Measurements from ENCODE around the gene CNOT3.

Gene CNOT3

DNA sequence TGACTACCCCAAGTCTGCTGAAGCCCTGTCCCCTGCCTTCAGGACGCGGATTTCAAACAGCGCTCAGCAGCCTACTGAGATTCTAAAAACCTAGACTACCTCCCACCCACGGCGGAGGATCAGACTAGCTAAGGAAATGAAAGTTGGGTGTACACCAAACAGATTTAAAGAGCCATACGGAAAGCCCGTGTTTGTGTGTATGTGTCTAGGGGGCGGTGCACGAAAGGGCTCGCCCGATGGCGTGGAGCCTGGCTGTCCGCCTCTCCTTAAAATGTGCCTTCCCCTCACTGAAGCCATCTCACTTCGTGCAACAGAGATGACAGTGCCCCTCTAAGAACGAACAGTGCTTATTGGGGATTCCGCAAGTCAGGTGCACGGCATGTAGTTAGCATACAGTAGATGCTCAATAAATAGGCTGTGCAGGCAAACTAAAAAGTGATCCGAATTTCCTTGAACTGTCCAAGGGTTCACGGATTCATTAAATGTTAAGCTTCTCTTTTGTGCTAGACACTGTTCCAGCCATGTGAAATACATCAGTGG is 21.3 kb downstream of the CNOT3 start (continued):
- no peak for TF ChIP-seq ZNF274 (IDR thresholded peaks at IDR 0.05; ENCODE audit: low read length)
- TF ChIP-seq ZNF274 (tag by site-specific recombination; IDR thresholded peaks at IDR 0.05; ENCODE audit: borderline replicate concordance), result no peak
- no peak for TF ChIP-seq ZNF202 (tag by site-specific recombination; IDR thresholded peaks at IDR 0.05; ENCODE audit: borderline replicate concordance)
- TF ChIP-seq ZNF785 (tag by site-specific recombination; IDR thresholded peaks at IDR 0.05), result no peak
- no peak for TF ChIP-seq YY1 (tag by site-specific recombination; IDR thresholded peaks at IDR 0.05)
- TF ChIP-seq, protein P1, sequence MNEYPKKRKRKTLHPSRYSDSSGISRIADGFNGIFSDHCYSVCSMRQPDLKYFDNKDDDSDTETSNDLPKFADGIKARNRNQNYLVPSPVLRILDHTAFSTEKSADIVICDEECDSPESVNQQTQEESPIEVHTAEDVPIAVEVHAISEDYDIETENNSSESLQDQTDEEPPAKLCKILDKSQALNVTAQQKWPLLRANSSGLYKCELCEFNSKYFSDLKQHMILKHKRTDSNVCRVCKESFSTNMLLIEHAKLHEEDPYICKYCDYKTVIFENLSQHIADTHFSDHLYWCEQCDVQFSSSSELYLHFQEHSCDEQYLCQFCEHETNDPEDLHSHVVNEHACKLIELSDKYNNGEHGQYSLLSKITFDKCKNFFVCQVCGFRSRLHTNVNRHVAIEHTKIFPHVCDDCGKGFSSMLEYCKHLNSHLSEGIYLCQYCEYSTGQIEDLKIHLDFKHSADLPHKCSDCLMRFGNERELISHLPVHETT (tag by site-specific recombination; IDR thresholded peaks at IDR 0.05), result no peak
- peak; percentile 86 for TF ChIP-seq ZNF335 (tag by site-specific recombination; conservative IDR thresholded peaks at IDR 0.05)
- TF ChIP-seq, protein P2, sequence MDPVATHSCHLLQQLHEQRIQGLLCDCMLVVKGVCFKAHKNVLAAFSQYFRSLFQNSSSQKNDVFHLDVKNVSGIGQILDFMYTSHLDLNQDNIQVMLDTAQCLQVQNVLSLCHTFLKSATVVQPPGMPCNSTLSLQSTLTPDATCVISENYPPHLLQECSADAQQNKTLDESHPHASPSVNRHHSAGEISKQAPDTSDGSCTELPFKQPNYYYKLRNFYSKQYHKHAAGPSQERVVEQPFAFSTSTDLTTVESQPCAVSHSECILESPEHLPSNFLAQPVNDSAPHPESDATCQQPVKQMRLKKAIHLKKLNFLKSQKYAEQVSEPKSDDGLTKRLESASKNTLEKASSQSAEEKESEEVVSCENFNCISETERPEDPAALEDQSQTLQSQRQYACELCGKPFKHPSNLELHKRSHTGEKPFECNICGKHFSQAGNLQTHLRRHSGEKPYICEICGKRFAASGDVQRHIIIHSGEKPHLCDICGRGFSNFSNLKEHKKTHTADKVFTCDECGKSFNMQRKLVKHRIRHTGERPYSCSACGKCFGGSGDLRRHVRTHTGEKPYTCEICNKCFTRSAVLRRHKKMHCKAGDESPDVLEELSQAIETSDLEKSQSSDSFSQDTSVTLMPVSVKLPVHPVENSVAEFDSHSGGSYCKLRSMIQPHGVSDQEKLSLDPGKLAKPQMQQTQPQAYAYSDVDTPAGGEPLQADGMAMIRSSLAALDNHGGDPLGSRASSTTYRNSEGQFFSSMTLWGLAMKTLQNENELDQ (tag by site-specific recombination; IDR thresholded peaks at IDR 0.05; ENCODE audit: low read depth), result no peak
- TF ChIP-seq ZBTB1 (tag by site-specific recombination; IDR thresholded peaks at IDR 0.05), result peak; percentile 62; the same call in 1 of the 2 replicates
- TF ChIP-seq, protein P3, sequence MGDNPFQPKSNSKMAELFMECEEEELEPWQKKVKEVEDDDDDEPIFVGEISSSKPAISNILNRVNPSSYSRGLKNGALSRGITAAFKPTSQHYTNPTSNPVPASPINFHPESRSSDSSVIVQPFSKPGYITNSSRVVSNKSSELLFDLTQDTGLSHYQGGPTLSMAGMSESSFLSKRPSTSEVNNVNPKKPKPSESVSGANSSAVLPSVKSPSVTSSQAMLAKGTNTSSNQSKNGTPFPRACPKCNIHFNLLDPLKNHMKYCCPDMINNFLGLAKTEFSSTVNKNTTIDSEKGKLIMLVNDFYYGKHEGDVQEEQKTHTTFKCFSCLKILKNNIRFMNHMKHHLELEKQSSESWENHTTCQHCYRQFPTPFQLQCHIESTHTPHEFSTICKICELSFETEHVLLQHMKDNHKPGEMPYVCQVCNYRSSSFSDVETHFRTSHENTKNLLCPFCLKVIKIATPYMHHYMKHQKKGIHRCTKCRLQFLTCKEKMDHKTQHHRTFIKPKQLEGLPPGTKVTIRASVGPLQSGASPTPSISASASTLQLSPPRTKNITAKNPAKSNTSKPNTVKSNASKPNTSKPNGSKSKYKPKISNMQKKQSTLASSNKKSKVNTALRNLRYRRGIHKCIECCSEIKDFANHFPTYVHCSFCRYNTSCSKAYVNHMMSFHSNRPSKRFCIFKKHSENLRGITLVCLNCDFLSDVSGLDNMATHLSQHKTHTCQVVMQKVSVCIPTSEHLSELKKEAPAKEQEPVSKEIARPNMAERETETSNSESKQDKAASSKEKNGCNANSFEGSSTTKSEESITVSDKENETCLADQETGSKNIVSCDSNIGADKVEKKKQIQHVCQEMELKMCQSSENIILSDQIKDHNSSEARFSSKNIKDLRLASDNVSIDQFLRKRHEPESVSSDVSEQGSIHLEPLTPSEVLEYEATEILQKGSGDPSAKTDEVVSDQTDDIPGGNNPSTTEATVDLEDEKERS (tag by site-specific recombination; IDR thresholded peaks at IDR 0.05), result peak; percentile 33; the same call in 1 of the 2 replicates
- TF ChIP-seq ZNF37A (tag by site-specific recombination; IDR thresholded peaks at IDR 0.05), result no peak
- peak; percentile 77 for TF ChIP-seq ZNF768 (tag by site-specific recombination; IDR thresholded peaks at IDR 0.05)
- TF ChIP-seq ZNF239 (tag by site-specific recombination; IDR thresholded peaks at IDR 0.05), result no peak
- TF ChIP-seq, protein P4, sequence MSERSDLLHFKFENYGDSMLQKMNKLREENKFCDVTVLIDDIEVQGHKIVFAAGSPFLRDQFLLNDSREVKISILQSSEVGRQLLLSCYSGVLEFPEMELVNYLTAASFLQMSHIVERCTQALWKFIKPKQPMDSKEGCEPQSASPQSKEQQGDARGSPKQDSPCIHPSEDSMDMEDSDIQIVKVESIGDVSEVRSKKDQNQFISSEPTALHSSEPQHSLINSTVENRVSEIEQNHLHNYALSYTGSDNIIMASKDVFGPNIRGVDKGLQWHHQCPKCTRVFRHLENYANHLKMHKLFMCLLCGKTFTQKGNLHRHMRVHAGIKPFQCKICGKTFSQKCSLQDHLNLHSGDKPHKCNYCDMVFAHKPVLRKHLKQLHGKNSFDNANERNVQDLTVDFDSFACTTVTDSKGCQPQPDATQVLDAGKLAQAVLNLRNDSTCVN (tag by site-specific recombination; optimal IDR thresholded peaks at IDR 0.05), result peak; percentile 1
- peak; percentile 24; the same call in 1 of the 2 replicates for TF ChIP-seq MZF1 (tag by site-specific recombination; IDR thresholded peaks at IDR 0.05; ENCODE audit: borderline replicate concordance)
- TF ChIP-seq ZNF664 (tag by site-specific recombination; IDR thresholded peaks at IDR 0.05), result peak; percentile 100
- no peak for TF ChIP-seq ZNF677 (tag by site-specific recombination; IDR thresholded peaks at IDR 0.05)
- no peak for TF ChIP-seq SCRT1 (tag by site-specific recombination; IDR thresholded peaks at IDR 0.05; ENCODE audit: borderline replicate concordance)
- no peak for TF ChIP-seq REPIN1 (tag by site-specific recombination; IDR thresholded peaks at IDR 0.05; ENCODE audit: low read depth)
- TF ChIP-seq ZNF843 (tag by site-specific recombination; IDR thresholded peaks at IDR 0.05), result no peak
- TF ChIP-seq, protein P5, sequence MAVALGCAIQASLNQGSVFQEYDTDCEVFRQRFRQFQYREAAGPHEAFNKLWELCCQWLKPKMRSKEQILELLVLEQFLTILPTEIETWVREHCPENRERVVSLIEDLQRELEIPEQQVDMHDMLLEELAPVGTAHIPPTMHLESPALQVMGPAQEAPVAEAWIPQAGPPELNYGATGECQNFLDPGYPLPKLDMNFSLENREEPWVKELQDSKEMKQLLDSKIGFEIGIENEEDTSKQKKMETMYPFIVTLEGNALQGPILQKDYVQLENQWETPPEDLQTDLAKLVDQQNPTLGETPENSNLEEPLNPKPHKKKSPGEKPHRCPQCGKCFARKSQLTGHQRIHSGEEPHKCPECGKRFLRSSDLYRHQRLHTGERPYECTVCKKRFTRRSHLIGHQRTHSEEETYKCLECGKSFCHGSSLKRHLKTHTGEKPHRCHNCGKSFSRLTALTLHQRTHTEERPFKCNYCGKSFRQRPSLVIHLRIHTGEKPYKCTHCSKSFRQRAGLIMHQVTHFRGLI (tag by site-specific recombination; IDR thresholded peaks at IDR 0.05), result no peak
- TF ChIP-seq, protein P6, sequence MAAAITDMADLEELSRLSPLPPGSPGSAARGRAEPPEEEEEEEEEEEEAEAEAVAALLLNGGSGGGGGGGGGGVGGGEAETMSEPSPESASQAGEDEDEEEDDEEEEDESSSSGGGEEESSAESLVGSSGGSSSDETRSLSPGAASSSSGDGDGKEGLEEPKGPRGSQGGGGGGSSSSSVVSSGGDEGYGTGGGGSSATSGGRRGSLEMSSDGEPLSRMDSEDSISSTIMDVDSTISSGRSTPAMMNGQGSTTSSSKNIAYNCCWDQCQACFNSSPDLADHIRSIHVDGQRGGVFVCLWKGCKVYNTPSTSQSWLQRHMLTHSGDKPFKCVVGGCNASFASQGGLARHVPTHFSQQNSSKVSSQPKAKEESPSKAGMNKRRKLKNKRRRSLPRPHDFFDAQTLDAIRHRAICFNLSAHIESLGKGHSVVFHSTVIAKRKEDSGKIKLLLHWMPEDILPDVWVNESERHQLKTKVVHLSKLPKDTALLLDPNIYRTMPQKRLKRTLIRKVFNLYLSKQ (tag by site-specific recombination; IDR thresholded peaks at IDR 0.05; ENCODE audit: borderline replicate concordance), result no peak
- TF ChIP-seq TRIM28 (IDR thresholded peaks at IDR 0.05; ENCODE audit: borderline replicate concordance, low read length), result no peak
- no peak for TF ChIP-seq ZNF114 (tag by site-specific recombination; IDR thresholded peaks at IDR 0.05)
- TF ChIP-seq, protein P7, sequence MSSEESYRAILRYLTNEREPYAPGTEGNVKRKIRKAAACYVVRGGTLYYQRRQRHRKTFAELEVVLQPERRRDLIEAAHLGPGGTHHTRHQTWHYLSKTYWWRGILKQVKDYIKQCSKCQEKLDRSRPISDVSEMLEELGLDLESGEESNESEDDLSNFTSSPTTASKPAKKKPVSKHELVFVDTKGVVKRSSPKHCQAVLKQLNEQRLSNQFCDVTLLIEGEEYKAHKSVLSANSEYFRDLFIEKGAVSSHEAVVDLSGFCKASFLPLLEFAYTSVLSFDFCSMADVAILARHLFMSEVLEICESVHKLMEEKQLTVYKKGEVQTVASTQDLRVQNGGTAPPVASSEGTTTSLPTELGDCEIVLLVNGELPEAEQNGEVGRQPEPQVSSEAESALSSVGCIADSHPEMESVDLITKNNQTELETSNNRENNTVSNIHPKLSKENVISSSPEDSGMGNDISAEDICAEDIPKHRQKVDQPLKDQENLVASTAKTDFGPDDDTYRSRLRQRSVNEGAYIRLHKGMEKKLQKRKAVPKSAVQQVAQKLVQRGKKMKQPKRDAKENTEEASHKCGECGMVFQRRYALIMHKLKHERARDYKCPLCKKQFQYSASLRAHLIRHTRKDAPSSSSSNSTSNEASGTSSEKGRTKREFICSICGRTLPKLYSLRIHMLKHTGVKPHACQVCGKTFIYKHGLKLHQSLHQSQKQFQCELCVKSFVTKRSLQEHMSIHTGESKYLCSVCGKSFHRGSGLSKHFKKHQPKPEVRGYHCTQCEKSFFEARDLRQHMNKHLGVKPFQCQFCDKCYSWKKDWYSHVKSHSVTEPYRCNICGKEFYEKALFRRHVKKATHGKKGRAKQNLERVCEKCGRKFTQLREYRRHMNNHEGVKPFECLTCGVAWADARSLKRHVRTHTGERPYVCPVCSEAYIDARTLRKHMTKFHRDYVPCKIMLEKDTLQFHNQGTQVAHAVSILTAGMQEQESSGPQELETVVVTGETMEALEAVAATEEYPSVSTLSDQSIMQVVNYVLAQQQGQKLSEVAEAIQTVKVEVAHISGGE (tag by site-specific recombination; conservative IDR thresholded peaks at IDR 0.05; ENCODE audit: low read depth), result no peak
